CD4-positive, alpha-beta T cell (primary cell): ENCODE results near the gene CELF4. TPM values are rescaled to one million over a fixed set of nuclear protein-coding genes. Genes with fewer than 3 reads are reported as not detected.

ENCODE experiments used
- ATAC-seq: fragments of 200-7000 bp; cut with Tn5 transposase; one replicate; pipeline ENCODE4 v1.10.0; 2022; ENCODE audit warnings: mild to moderate bottlenecking; ENCODE audit not compliant: poor library complexity
- CTCF ChIA-PET: fragments of 350-600 bp; sonication (Branson Sonifier 250); formaldehyde crosslinking; loops from one replicate; lab custom pipeline; 2021; ENCODE audit warnings: antibody characterized with exemption, inconsistent platforms; lab: Charles Lee
- POLR2A ChIA-PET: fragments of 350-600 bp; sonication (Branson Sonifier 250); formaldehyde crosslinking; loops from one replicate; lab custom pipeline; 2021; ENCODE audit warnings: antibody characterized with exemption, inconsistent platforms; lab: Charles Lee
- DNase-seq, 14 experiments: peaks; one replicate each; pipeline ENCODE4 v3.0.0-alpha.2; 2013 to 2020; ENCODE audit warnings: mixed read lengths in 2 of 14
- H3K27ac ChIP-seq, 2 donors: one replicate each; pipeline versions ENCODE4 v1.5.1 to v1.7.0; 2013; ENCODE audit warnings: low read length in 2 of 2, low read depth in 1 of 2, mild to moderate bottlenecking in 1 of 2
- H3K27me3 ChIP-seq, 2 experiments: 1 replicate in 1 of 2; 2 replicates in 1 of 2; pipeline versions ENCODE4 v1.6.1 to v1.7.0; 2013; ENCODE audit warnings: low read length in 2 of 2, control low read depth in 1 of 2, mild to moderate bottlenecking in 1 of 2, moderate library complexity in 1 of 2; ENCODE audit not compliant: insufficient read depth in 2 of 2, control insufficient read depth in 1 of 2
- H3K36me3 ChIP-seq: one replicate; pipeline ENCODE4 v1.6.1; 2013; ENCODE audit warnings: low read length, control low read depth; ENCODE audit not compliant: insufficient read depth
- H3K4me1 ChIP-seq: one replicate; pipeline ENCODE4 v1.6.1; 2013; ENCODE audit warnings: low read length, control low read depth; ENCODE audit not compliant: insufficient read depth
- H3K4me3 ChIP-seq: one replicate; pipeline ENCODE4 v1.5.1; 2013; ENCODE audit warnings: mild to moderate bottlenecking, low read length, moderate library complexity
- H3K9me3 ChIP-seq, 2 experiments: 1 replicate in 1 of 2; 2 replicates in 1 of 2; pipeline versions ENCODE4 v1.6.1 to v1.7.0; 2013; ENCODE audit warnings: low read length in 2 of 2, mild to moderate bottlenecking in 2 of 2, control low read depth in 1 of 2, moderate library complexity in 1 of 2; ENCODE audit not compliant: control insufficient read depth in 1 of 2, insufficient read depth in 1 of 2
- H3K27ac Mint-ChIP-seq: one replicate; pipeline ENCODE4 v1.8.0; 2020; ENCODE audit warnings: mixed read lengths
- H3K27me3 Mint-ChIP-seq: one replicate; pipeline ENCODE4 v1.8.0; 2021; ENCODE audit warnings: mixed read lengths
- H3K36me3 Mint-ChIP-seq: one replicate; pipeline ENCODE4 v1.8.0; 2021; ENCODE audit warnings: low read depth, mixed read lengths
- H3K4me1 Mint-ChIP-seq: one replicate; pipeline ENCODE4 v1.8.0; 2021; ENCODE audit warnings: low read depth, mixed read lengths
- H3K4me3 Mint-ChIP-seq: one replicate; pipeline ENCODE4 v1.8.0; 2020; ENCODE audit warnings: mild to moderate bottlenecking, mixed read lengths
- H3K9me3 Mint-ChIP-seq: one replicate; pipeline ENCODE4 v1.8.0; 2020; ENCODE audit warnings: mixed read lengths
- intact Hi-C, 2 experiments: fragments of 100-400 bp; cut with DNase I in 1 of 2; cut with micrococcal nuclease in 1 of 2; formaldehyde crosslinking; loops; one replicate each; pipeline versions ENCODE4 v1.15.1 to v1.9.0; 2023 to 2025; cut with DNase I, micrococcal nuclease
- total RNA-seq, 174 experiments: library from RNA in 2 of 174; stranded (reverse) in 2 of 174; gene quantifications; one replicate each; pipeline ENCODE4 v1.2.3 and lab custom pipeline; 2021 to 2026
- TF ChIP-seq, protein P1 (sequence below): fragments of 200-600 bp; IDR thresholded peaks from one replicate; pipeline ENCODE4 v1.8.0; 2022; ENCODE audit warnings: antibody characterized with exemption, mild to moderate bottlenecking

CELF4 gene
- total RNA-seq, 2 experiments from 2014 or later: not detected

DNA sequence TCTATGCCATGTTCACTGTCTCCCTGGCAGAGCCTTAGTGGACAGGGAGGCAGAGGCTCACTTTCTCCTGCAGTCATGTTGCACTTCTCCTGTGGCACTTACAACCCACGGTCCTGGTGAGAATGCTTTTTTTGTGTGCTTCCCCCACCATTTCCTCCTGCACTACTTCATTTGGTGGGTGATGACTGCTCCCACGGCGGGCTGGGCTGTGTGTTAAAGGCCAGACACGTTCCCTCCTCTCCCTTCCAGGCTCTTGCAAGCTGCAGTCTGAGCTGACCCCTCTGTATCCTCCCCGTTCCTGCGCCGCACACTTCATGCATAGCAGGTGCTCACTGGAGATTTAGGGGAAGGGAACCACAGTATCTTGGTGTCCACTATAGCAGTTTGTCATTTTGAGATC lies 170.5 kb downstream of the CELF4 start:
- CTCF ChIA-PET: no interaction called here
- no peaks in the 10 kb centered on the region for H3K9me3 Mint-ChIP-seq
- ATAC-seq (no peak), DNase-seq (no peak)
- Histone ChIP-seq H3K27ac (no peak overlapping the region), H3K4me3 (no peak overlapping the region), H3K4me1 (no peaks in the 10 kb centered on the region), H3K27me3 (peaks cover 4 to 12% of the 10 kb centered on the region in 2 experiments), H3K9me3 (peaks cover 0 to 12% of the 10 kb centered on the region in 2 experiments), H3K36me3 (no peaks in the 10 kb centered on the region)
- POLR2A ChIA-PET: no interaction called here
- TF ChIP-seq, protein P1, sequence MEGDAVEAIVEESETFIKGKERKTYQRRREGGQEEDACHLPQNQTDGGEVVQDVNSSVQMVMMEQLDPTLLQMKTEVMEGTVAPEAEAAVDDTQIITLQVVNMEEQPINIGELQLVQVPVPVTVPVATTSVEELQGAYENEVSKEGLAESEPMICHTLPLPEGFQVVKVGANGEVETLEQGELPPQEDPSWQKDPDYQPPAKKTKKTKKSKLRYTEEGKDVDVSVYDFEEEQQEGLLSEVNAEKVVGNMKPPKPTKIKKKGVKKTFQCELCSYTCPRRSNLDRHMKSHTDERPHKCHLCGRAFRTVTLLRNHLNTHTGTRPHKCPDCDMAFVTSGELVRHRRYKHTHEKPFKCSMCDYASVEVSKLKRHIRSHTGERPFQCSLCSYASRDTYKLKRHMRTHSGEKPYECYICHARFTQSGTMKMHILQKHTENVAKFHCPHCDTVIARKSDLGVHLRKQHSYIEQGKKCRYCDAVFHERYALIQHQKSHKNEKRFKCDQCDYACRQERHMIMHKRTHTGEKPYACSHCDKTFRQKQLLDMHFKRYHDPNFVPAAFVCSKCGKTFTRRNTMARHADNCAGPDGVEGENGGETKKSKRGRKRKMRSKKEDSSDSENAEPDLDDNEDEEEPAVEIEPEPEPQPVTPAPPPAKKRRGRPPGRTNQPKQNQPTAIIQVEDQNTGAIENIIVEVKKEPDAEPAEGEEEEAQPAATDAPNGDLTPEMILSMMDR: no peak
- intact Hi-C loops: no loop called here
- no peak overlapping the region for H3K27ac Mint-ChIP-seq
- peaks cover 41% of the 10 kb centered on the region for H3K27me3 Mint-ChIP-seq
- H3K36me3 Mint-ChIP-seq: no peaks in the 10 kb centered on the region
- peaks cover 11% of the 10 kb centered on the region for H3K4me1 Mint-ChIP-seq
- H3K4me3 Mint-ChIP-seq: peak overlapping the region; percentile 30

DNA sequence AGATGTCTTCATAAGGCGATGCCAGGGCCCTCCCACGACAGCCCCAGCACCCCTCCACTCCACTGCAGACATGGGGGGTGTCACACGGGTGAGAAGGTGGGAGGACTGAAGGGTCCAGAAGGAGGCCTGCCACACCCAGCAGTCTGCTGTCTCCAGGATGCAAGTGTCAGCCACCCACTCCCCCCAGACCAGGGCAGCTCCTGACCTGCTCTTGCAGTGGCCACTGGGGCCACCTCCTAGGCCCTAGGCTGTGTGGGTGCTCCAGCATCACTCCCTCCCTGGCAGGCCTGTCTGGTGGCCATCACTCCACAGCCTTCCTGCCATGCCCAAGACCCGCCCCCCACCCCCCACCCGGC lies 171.0 kb downstream of the CELF4 start:
- H3K27me3 ChIP-seq: peaks cover 4 to 12% of the 10 kb centered on the region in 2 experiments
- peaks cover 41% of the 10 kb centered on the region for H3K27me3 Mint-ChIP-seq
- ChIA-PET POLR2A (no interaction called here), CTCF (no interaction called here)
- no peak overlapping the region for H3K4me3 Mint-ChIP-seq
- H3K4me1 ChIP-seq: no peaks in the 10 kb centered on the region
- ATAC-seq (no peak), DNase-seq (no peak)
- intact Hi-C loops: no loop called here
- H3K4me1 Mint-ChIP-seq: peaks cover 11% of the 10 kb centered on the region
- TF ChIP-seq, protein P1: no peak
- H3K4me3 ChIP-seq: no peak overlapping the region
- H3K36me3 Mint-ChIP-seq: no peaks in the 10 kb centered on the region
- peaks cover 0 to 14% of the 10 kb centered on the region in 2 experiments for H3K9me3 ChIP-seq
- no peak overlapping the region for H3K27ac Mint-ChIP-seq
- H3K9me3 Mint-ChIP-seq: no peaks in the 10 kb centered on the region
- no peak overlapping the region for H3K27ac ChIP-seq
- H3K36me3 ChIP-seq: no peaks in the 10 kb centered on the region

DNA sequence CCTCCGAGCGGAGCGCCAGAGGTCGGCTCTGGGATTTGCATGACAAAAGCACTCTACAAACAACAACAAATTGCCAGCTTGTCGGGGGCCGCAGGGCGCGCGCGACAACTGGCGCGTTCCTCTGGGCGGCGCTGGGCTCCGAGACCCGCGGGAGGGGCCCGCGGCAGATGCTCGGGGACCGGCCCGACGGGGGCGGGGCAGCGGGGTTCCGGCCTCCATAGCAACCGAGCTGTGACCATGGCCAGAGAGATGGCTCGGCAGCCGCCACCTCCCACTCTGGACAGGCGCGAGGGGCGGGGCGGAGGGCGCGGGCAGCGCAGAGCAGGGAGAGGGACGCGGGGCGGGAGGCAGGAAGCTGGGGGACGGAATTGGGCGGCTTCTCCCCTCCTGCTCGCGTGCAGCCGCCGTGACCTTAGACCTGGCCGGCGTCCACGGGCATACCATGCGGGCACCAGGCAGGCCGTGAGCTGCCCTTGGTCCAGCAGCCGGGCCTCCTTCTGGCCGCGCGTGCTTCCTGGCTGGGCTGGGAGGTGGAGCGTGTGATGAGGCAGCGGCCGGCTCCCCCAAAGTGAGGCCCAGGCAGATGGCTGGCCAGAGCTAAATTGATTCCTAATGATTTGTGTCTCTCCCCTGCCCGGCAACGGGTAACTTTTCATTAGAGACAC lies 171.5 kb downstream of the CELF4 start:
- H3K27me3 Mint-ChIP-seq: peaks cover 41% of the 10 kb centered on the region
- H3K4me3 Mint-ChIP-seq: no peak overlapping the region

More for the DNA sequence above, 171.5 kb downstream of the CELF4 start:
- no peak for ATAC-seq
- TF ChIP-seq, protein P1: no peak
- H3K36me3 Mint-ChIP-seq: no peaks in the 10 kb centered on the region
- no peaks in the 10 kb centered on the region for H3K9me3 Mint-ChIP-seq
- no peak overlapping the region for H3K4me3 ChIP-seq
- ChIA-PET POLR2A (no interaction called here), CTCF (no interaction called here)
- no peak overlapping the region for H3K27ac Mint-ChIP-seq
- DNase-seq: no peak
- H3K9me3 ChIP-seq: peaks cover 0 to 14% of the 10 kb centered on the region in 2 experiments
- peaks cover 11% of the 10 kb centered on the region for H3K4me1 Mint-ChIP-seq
- no peaks in the 10 kb centered on the region for H3K36me3 ChIP-seq
- intact Hi-C loops: no loop called here
- H3K27me3 ChIP-seq: peaks cover 4 to 12% of the 10 kb centered on the region in 2 experiments
- no peak overlapping the region for H3K27ac ChIP-seq
- no peaks in the 10 kb centered on the region for H3K4me1 ChIP-seq
